Fibroblast of lung (primary cell): ENCODE measurements around the gene ZBTB39.

Experiments
- CTCF ChIP-seq, 2 donors: IDR thresholded peaks in 1 of 2; conservative IDR thresholded peaks in 1 of 2; 1 replicate in 1 of 2; 2 replicates in 1 of 2; pipeline ENCODE4 v1.5.1; 2011 to 2012; ENCODE audit warnings: low read length in 2 of 2, control low read depth in 1 of 2, inconsistent platforms in 1 of 2, low read depth in 1 of 2, mild to moderate bottlenecking in 1 of 2
- EZH2 ChIP-seq: IDR thresholded peaks from 2 replicates; pipeline ENCODE4 v1.5.1; 2012; ENCODE audit warnings: low read length, control low read depth, mild to moderate bottlenecking; ENCODE audit errors: missing control alignments

- no peak for TF ChIP-seq CTCF (conservative IDR thresholded peaks at IDR 0.05 in 1 of 2, IDR thresholded peaks at IDR 0.05 in 1 of 2; ENCODE audit: low read depth in 1 of 2, low read length in 2 of 2)
- TF ChIP-seq EZH2 = no peak
Observed at GRCh38 chr12:57042695-57043094, 36.3 kb upstream of the ZBTB39 start.
